OCI-LY3 (cell line): ENCODE measurements around the gene MGAT4A.

ENCODE experiments used
- H2AFZ ChIP-seq: fragments of 200-600, 300-600 bp; shearing (Covaris generic); 2 replicates; pipeline ENCODE4 v1.6.0; 2014; ENCODE audit warnings: antibody characterized with exemption, low read depth, low read length
- H3K27ac ChIP-seq: fragments of 200-600, 300-600 bp; sonication (generic); 2 replicates; pipeline ENCODE4 v1.5.1; 2014; ENCODE audit warnings: mild to moderate bottlenecking, low read length, moderate library complexity, mixed read lengths
- H3K27me3 ChIP-seq: fragments of 200-600, 300-600 bp; sonication (generic); 2 replicates; pipeline ENCODE4 v1.6.1; 2014; ENCODE audit warnings: low read depth, low read length, mixed read lengths
- H3K36me3 ChIP-seq: fragments of 200-600, 300-600 bp; sonication (generic); replicated peaks from 2 replicates; pipeline ENCODE3; 2014; ENCODE audit warnings: low read depth, low read length, mixed read lengths
- H3K4me1 ChIP-seq: fragments of 300-600, 200-600 bp; sonication (generic); 2 replicates; pipeline ENCODE4 v1.6.1; 2014; ENCODE audit warnings: low read length, mixed read lengths
- H3K4me2 ChIP-seq: fragments of 200-600, 300-600 bp; sonication (generic); 2 replicates; pipeline ENCODE4 v1.6.1; 2014; ENCODE audit warnings: low read length, mixed read lengths
- H3K4me3 ChIP-seq: fragments of 300-600, 200-600 bp; sonication (generic); 2 replicates; pipeline ENCODE4 v1.5.1; 2014; ENCODE audit warnings: antibody characterized with exemption, mild to moderate bottlenecking, low read length, moderate library complexity
- H3K79me2 ChIP-seq: fragments of 300-600, 200-600 bp; shearing (Covaris generic); 2 replicates; pipeline ENCODE4 v1.6.1; 2014; ENCODE audit warnings: mild to moderate bottlenecking, low read length, mixed read lengths
- H3K9ac ChIP-seq: fragments of 300-600, 200-600 bp; shearing (Covaris generic); 2 replicates; pipeline ENCODE4 v1.6.0; 2014; ENCODE audit warnings: mild to moderate bottlenecking, low read length, moderate library complexity
- H3K9me3 ChIP-seq: fragments of 200-600, 300-600 bp; shearing (Covaris generic); 2 replicates; pipeline ENCODE4 v1.6.1; 2014; ENCODE audit warnings: low read length, mixed read lengths; ENCODE audit not compliant: insufficient read depth
- H4K20me1 ChIP-seq: fragments of 200-600, 300-600 bp; sonication (generic); 2 replicates; pipeline ENCODE4 v1.6.1; 2016; ENCODE audit warnings: low read length, mixed read lengths; ENCODE audit not compliant: insufficient read depth
- CTCF ChIP-seq: fragments of 200-600, 300-600 bp; sonication (generic); IDR thresholded peaks from 2 replicates; pipeline ENCODE4 v1.5.1; 2014; ENCODE audit warnings: antibody characterized with exemption, low read length, low read depth
- EZH2phosphoT487 ChIP-seq: fragments of 200-600 bp; shearing (Covaris generic); IDR thresholded peaks from 2 replicates; pipeline ENCODE4 v1.6.1; 2018; ENCODE audit warnings: antibody characterized with exemption, mixed run types, low read depth

MGAT4A gene

GRCh38 chr2:98571796-98572195 lies 159.1 kb downstream of the MGAT4A start:
- Histone ChIP-seq H3K27ac (no peak overlapping the region), H3K36me3 (peaks cover 3% of the 10 kb centered on the region), H3K9ac (no peak overlapping the region), H4K20me1 (no peaks in the 10 kb centered on the region), H2AFZ (no peak overlapping the region), H3K4me3 (no peak overlapping the region), H3K79me2 (no peaks in the 10 kb centered on the region), H3K4me2 (no peak overlapping the region), H3K27me3 (no peaks in the 10 kb centered on the region), H3K4me1 (no peaks in the 10 kb centered on the region), H3K9me3 (no peaks in the 10 kb centered on the region)
- TF ChIP-seq CTCF (no peak), EZH2phosphoT487 (no peak)

GRCh38 chr2:98571121-98571701 lies 159.7 kb downstream of the MGAT4A start:
- Histone ChIP-seq H3K36me3 (peaks cover 5% of the 10 kb centered on the region), H2AFZ (no peak overlapping the region), H3K4me3 (no peak overlapping the region), H3K4me1 (no peaks in the 10 kb centered on the region), H3K9me3 (no peaks in the 10 kb centered on the region), H3K79me2 (no peaks in the 10 kb centered on the region), H3K9ac (no peak overlapping the region), H4K20me1 (no peaks in the 10 kb centered on the region), H3K27me3 (no peaks in the 10 kb centered on the region), H3K27ac (no peak overlapping the region), H3K4me2 (no peak overlapping the region)
- TF ChIP-seq EZH2phosphoT487 (no peak), CTCF (no peak)

- Histone ChIP-seq H3K4me3 (no peak overlapping the region), H3K36me3 (peaks cover 5% of the 10 kb centered on the region), H4K20me1 (no peaks in the 10 kb centered on the region), H3K9ac (no peak overlapping the region), H2AFZ (no peak overlapping the region), H3K27me3 (no peaks in the 10 kb centered on the region), H3K4me1 (no peaks in the 10 kb centered on the region), H3K9me3 (no peaks in the 10 kb centered on the region), H3K27ac (no peak overlapping the region), H3K79me2 (no peaks in the 10 kb centered on the region), H3K4me2 (no peak overlapping the region)
- TF ChIP-seq EZH2phosphoT487 (no peak), CTCF (no peak)
Observed at GRCh38 chr2:98570356-98570755, 160.6 kb downstream of the MGAT4A start.

GRCh38 chr2:98569915-98570314 lies 161.0 kb downstream of the MGAT4A start:
- H3K9ac ChIP-seq = no peak overlapping the region
- H4K20me1 ChIP-seq = no peaks in the 10 kb centered on the region
- H3K79me2 ChIP-seq = no peaks in the 10 kb centered on the region
- no peak overlapping the region for H3K4me3 ChIP-seq
- H3K27me3 ChIP-seq = no peaks in the 10 kb centered on the region
- H3K27ac ChIP-seq = no peak overlapping the region
- no peak overlapping the region for H2AFZ ChIP-seq
- H3K9me3 ChIP-seq = no peaks in the 10 kb centered on the region
- no peak overlapping the region for H3K4me2 ChIP-seq
- H3K4me1 ChIP-seq = no peaks in the 10 kb centered on the region
- TF ChIP-seq CTCF (no peak), EZH2phosphoT487 (no peak)
- H3K36me3 ChIP-seq = peaks cover 5% of the 10 kb centered on the region
